CD4-positive, alpha-beta memory T cell (primary cell): ENCODE results near the gene DOCK4. TPM values are rescaled to one million over a fixed set of nuclear protein-coding genes. Genes with fewer than 3 reads are reported as not detected.

Experiments
- CTCF ChIA-PET: fragments of 350-600 bp; sonication (Branson Sonifier 250); formaldehyde crosslinking; loops from one replicate; lab custom pipeline; 2021; ENCODE audit warnings: inconsistent platforms; ENCODE audit not compliant: partially characterized antibody; lab: Charles Lee
- POLR2A ChIA-PET: fragments of 350-600 bp; sonication (Branson Sonifier 250); formaldehyde crosslinking; loops from one replicate; lab custom pipeline; 2021; ENCODE audit not compliant: partially characterized antibody; lab: Charles Lee
- DNase-seq, 5 donors: peaks; one replicate each; pipeline versions ENCODE4 v3.0.0 to v3.0.0-alpha.2; 2020 to 2022; ENCODE audit warnings: mixed read lengths in 1 of 5
- H3K27ac ChIP-seq: one replicate; pipeline ENCODE4 v1.7.0; 2013; ENCODE audit warnings: low read depth, low read length
- H3K27me3 ChIP-seq: 2 replicates; pipeline ENCODE4 v1.7.0; 2013; ENCODE audit warnings: mild to moderate bottlenecking, low read length, moderate library complexity; ENCODE audit not compliant: insufficient read depth
- H3K36me3 ChIP-seq: 2 replicates; pipeline ENCODE4 v1.7.0; 2013; ENCODE audit warnings: mild to moderate bottlenecking, low read length, moderate library complexity; ENCODE audit not compliant: insufficient read depth
- H3K4me1 ChIP-seq: 2 replicates; pipeline ENCODE4 v1.7.0; 2013; ENCODE audit warnings: mild to moderate bottlenecking, low read length, moderate library complexity; ENCODE audit not compliant: insufficient read depth
- H3K4me3 ChIP-seq, 2 donors: one replicate each; pipeline ENCODE4 v1.7.0; 2013; ENCODE audit warnings: low read length in 2 of 2, mild to moderate bottlenecking in 1 of 2
- H3K9me3 ChIP-seq, 2 donors: one replicate each; pipeline ENCODE4 v1.7.0; 2013; ENCODE audit warnings: low read length in 2 of 2, control low read depth in 1 of 2; ENCODE audit not compliant: control insufficient read depth in 1 of 2
- H3K27ac Mint-ChIP-seq, 7 donors: one replicate each; pipeline ENCODE4 v1.8.0; 2020 to 2021; ENCODE audit warnings: mixed read lengths in 7 of 7, mild to moderate bottlenecking in 6 of 7, inconsistent platforms in 3 of 7, moderate library complexity in 3 of 7
- H3K27me3 Mint-ChIP-seq, 2 donors: one replicate each; pipeline ENCODE4 v1.8.0; 2020 to 2021; ENCODE audit warnings: mixed read lengths in 2 of 2
- H3K36me3 Mint-ChIP-seq, 2 donors: one replicate each; pipeline ENCODE4 v1.8.0; 2020 to 2021; ENCODE audit warnings: mixed read lengths in 2 of 2, inconsistent platforms in 1 of 2, mild to moderate bottlenecking in 1 of 2
- H3K4me1 Mint-ChIP-seq, 4 donors: one replicate each; pipeline ENCODE4 v1.8.0; 2020 to 2021; ENCODE audit warnings: mixed read lengths in 4 of 4, mild to moderate bottlenecking in 1 of 4
- H3K4me3 Mint-ChIP-seq, 8 donors: one replicate each; pipeline ENCODE4 v1.8.0; 2020 to 2021; ENCODE audit warnings: mixed read lengths in 8 of 8, mild to moderate bottlenecking in 7 of 8, moderate library complexity in 6 of 8, inconsistent platforms in 3 of 8
- H3K9me3 Mint-ChIP-seq, 8 donors: one replicate each; pipeline ENCODE4 v1.8.0; 2020 to 2021; ENCODE audit warnings: mixed read lengths in 8 of 8, mild to moderate bottlenecking in 5 of 8, inconsistent platforms in 3 of 8, moderate library complexity in 1 of 8
- intact Hi-C: fragments of 100-400 bp; cut with micrococcal nuclease; formaldehyde crosslinking; loops from one replicate; pipeline ENCODE4 v1.15.1; 2023
- polyA plus RNA-seq, 2 donors: library from polyadenylated mRNA; unstranded; fragments of 300-500 nt; fragmentation: Illumina TruSeq; gene quantifications; one replicate each; pipeline ENCODE4 v1.2.3, GENCODE V29; 2021
- total RNA-seq, 2 experiments: library from RNA; stranded (reverse); gene quantifications; one replicate each; pipeline ENCODE4 v1.2.3, GENCODE V29; 2021

DOCK4 gene
- total and polyA plus RNA-seq, 4 experiments from 2014 or later, result 0.47 to 1.5 (median 1.2) TPM; not detected in 1

- H3K27ac Mint-ChIP-seq, result no peak overlapping the region
- no peak overlapping the region for H3K4me3 Mint-ChIP-seq
- intact Hi-C loops, result no loop called here
- Histone ChIP-seq H3K4me1 (no peaks in the 10 kb centered on the region), H3K27me3 (no peaks in the 10 kb centered on the region), H3K4me3 (no peak overlapping the region), H3K9me3 (no peaks in the 10 kb centered on the region), H3K27ac (no peak overlapping the region), H3K36me3 (no peaks in the 10 kb centered on the region)
- H3K4me1 Mint-ChIP-seq, result no peaks in the 10 kb centered on the region
- ChIA-PET CTCF (no interaction called here), POLR2A (no interaction called here)
- DNase-seq, result no peak
- peaks cover 0 to 2% of the 10 kb centered on the region in 2 donors for H3K36me3 Mint-ChIP-seq
- H3K27me3 Mint-ChIP-seq, result no peaks in the 10 kb centered on the region
- peaks cover 0 to 7% (median 0%) of the 10 kb centered on the region in 8 donors for H3K9me3 Mint-ChIP-seq
Measured at GRCh38 chr7:111933609-111934008, 272.6 kb downstream of the DOCK4 start.

- H3K36me3 ChIP-seq, result no peaks in the 10 kb centered on the region
- Mint-ChIP-seq H3K4me3 (no peak overlapping the region), H3K4me1 (no peaks in the 10 kb centered on the region), H3K36me3 (no peaks in the 10 kb centered on the region), H3K9me3 (no peaks in the 10 kb centered on the region), H3K27me3 (no peaks in the 10 kb centered on the region), H3K27ac (no peak overlapping the region)
- ChIA-PET POLR2A (no interaction called here), CTCF (no interaction called here)
- no peaks in the 10 kb centered on the region for H3K9me3 ChIP-seq
- no peak overlapping the region for H3K27ac ChIP-seq
- H3K4me1 ChIP-seq, result no peaks in the 10 kb centered on the region
- intact Hi-C loops, result no loop called here
- no peaks in the 10 kb centered on the region for H3K27me3 ChIP-seq
- DNase-seq, result no peak
- H3K4me3 ChIP-seq, result no peak overlapping the region
Measured at GRCh38 chr7:111931958-111932357, 274.2 kb downstream of the DOCK4 start.

- H3K27me3 ChIP-seq, result no peaks in the 10 kb centered on the region
- no peaks in the 10 kb centered on the region for H3K9me3 Mint-ChIP-seq
- no peaks in the 10 kb centered on the region for H3K4me1 ChIP-seq
- no peak overlapping the region for H3K27ac ChIP-seq
- no peak overlapping the region for H3K27ac Mint-ChIP-seq
- H3K4me3 ChIP-seq, result no peak overlapping the region
- no peaks in the 10 kb centered on the region for H3K9me3 ChIP-seq
- no peak for DNase-seq
- no peaks in the 10 kb centered on the region for H3K4me1 Mint-ChIP-seq
- H3K36me3 Mint-ChIP-seq, result no peaks in the 10 kb centered on the region
- no peaks in the 10 kb centered on the region for H3K27me3 Mint-ChIP-seq
- H3K4me3 Mint-ChIP-seq, result no peak overlapping the region
- intact Hi-C loops, result no loop called here
- no peaks in the 10 kb centered on the region for H3K36me3 ChIP-seq
- ChIA-PET CTCF (no interaction called here), POLR2A (no interaction called here)
Measured at GRCh38 chr7:111931016-111931517, 275.1 kb downstream of the DOCK4 start.

- intact Hi-C loops, result no loop called here
- no peaks in the 10 kb centered on the region for H3K36me3 Mint-ChIP-seq
- no peaks in the 10 kb centered on the region for H3K27me3 Mint-ChIP-seq
- DNase-seq, result no peak
- ChIA-PET POLR2A (no interaction called here), CTCF (no interaction called here)
- no peaks in the 10 kb centered on the region for H3K9me3 ChIP-seq
- no peaks in the 10 kb centered on the region for H3K36me3 ChIP-seq
- H3K27ac ChIP-seq, result no peak overlapping the region
- H3K4me3 ChIP-seq, result no peak overlapping the region
- H3K4me1 Mint-ChIP-seq, result no peaks in the 10 kb centered on the region
- no peak overlapping the region for H3K27ac Mint-ChIP-seq
- no peak overlapping the region for H3K4me3 Mint-ChIP-seq
- H3K4me1 ChIP-seq, result no peaks in the 10 kb centered on the region
- peaks cover 0 to under 1% (median 0%) of the 10 kb centered on the region in 8 donors for H3K9me3 Mint-ChIP-seq
- H3K27me3 ChIP-seq, result no peaks in the 10 kb centered on the region
Measured at GRCh38 chr7:111929264-111929663, 276.9 kb downstream of the DOCK4 start.

GRCh38 chr7:111927353-111928019 is 278.7 kb downstream of the DOCK4 start:
- ChIA-PET POLR2A (no interaction called here), CTCF (no interaction called here)
- no peak overlapping the region for H3K4me3 Mint-ChIP-seq
- H3K4me1 Mint-ChIP-seq, result no peaks in the 10 kb centered on the region
- intact Hi-C loops, result no loop called here
- H3K27ac Mint-ChIP-seq, result no peak overlapping the region
- no peak for DNase-seq
- Histone ChIP-seq H3K4me1 (no peaks in the 10 kb centered on the region), H3K27ac (no peak overlapping the region), H3K27me3 (no peaks in the 10 kb centered on the region), H3K9me3 (no peaks in the 10 kb centered on the region), H3K36me3 (no peaks in the 10 kb centered on the region), H3K4me3 (no peak overlapping the region)
- H3K36me3 Mint-ChIP-seq, result no peaks in the 10 kb centered on the region
- no peaks in the 10 kb centered on the region for H3K27me3 Mint-ChIP-seq
- peaks cover 0 to 2% (median 0%) of the 10 kb centered on the region in 8 donors for H3K9me3 Mint-ChIP-seq

- no peak overlapping the region for H3K27ac ChIP-seq
- no peaks in the 10 kb centered on the region for H3K36me3 Mint-ChIP-seq
- ChIA-PET CTCF (no interaction called here), POLR2A (no interaction called here)
- no peaks in the 10 kb centered on the region for H3K36me3 ChIP-seq
- H3K4me1 ChIP-seq, result no peaks in the 10 kb centered on the region
- peaks cover 0 to 2% (median 0%) of the 10 kb centered on the region in 8 donors for H3K9me3 Mint-ChIP-seq
- no peak for DNase-seq
- H3K4me1 Mint-ChIP-seq, result no peaks in the 10 kb centered on the region
- no peaks in the 10 kb centered on the region for H3K27me3 ChIP-seq
- intact Hi-C loops, result no loop called here
- no peak overlapping the region for H3K27ac Mint-ChIP-seq
- peaks cover 3 to 5% of the 10 kb centered on the region in 2 donors for H3K27me3 Mint-ChIP-seq
- no peaks in the 10 kb centered on the region for H3K9me3 ChIP-seq
- H3K4me3 Mint-ChIP-seq, result no peak overlapping the region
- no peak overlapping the region for H3K4me3 ChIP-seq
Measured at GRCh38 chr7:111920329-111920728, 285.9 kb downstream of the DOCK4 start.

GRCh38 chr7:111919631-111920179 is 286.5 kb downstream of the DOCK4 start:
- intact Hi-C loops, result no loop called here
- H3K36me3 Mint-ChIP-seq, result no peaks in the 10 kb centered on the region
- H3K4me1 ChIP-seq, result no peaks in the 10 kb centered on the region
- ChIA-PET CTCF (no interaction called here), POLR2A (no interaction called here)
- H3K36me3 ChIP-seq, result no peaks in the 10 kb centered on the region
- H3K9me3 Mint-ChIP-seq, result peaks cover 0 to 2% (median 0%) of the 10 kb centered on the region in 8 donors
- H3K4me3 ChIP-seq, result no peak overlapping the region
- no peak overlapping the region for H3K27ac Mint-ChIP-seq
- DNase-seq, result no peak
- H3K4me3 Mint-ChIP-seq, result no peak overlapping the region
- H3K27me3 ChIP-seq, result no peaks in the 10 kb centered on the region
- H3K27me3 Mint-ChIP-seq, result peaks cover 3 to 5% of the 10 kb centered on the region in 2 donors
- no peaks in the 10 kb centered on the region for H3K9me3 ChIP-seq
- no peaks in the 10 kb centered on the region for H3K4me1 Mint-ChIP-seq
- H3K27ac ChIP-seq, result no peak overlapping the region
